IMR-90 (cell line): ENCODE results near the gene DDX6. TPM values are rescaled to one million over a fixed set of nuclear protein-coding genes. Genes with fewer than 3 reads are reported as not detected.
"Not testable (repeated sequence)": the region's sequence is repeated elsewhere in the genome, so short reads cannot be mapped to it uniquely, and the experiment has no call there.

ENCODE experiments used
- ATAC-seq: fragments of 200-7000 bp; cut with Tn5 transposase; 2 replicates; pipeline ENCODE4 v1.9.1; 2020; ENCODE audit warnings: low read depth, mild to moderate bottlenecking, moderate library complexity
- BruUV-seq: library from RNA; stranded (reverse); fragments of 400-500 nt; replicated peaks from 2 replicates; lab custom pipeline; 2021; lab: Mats Ljungman, UMichigan
- CTCF ChIA-PET: fragments of 300-600 bp; formaldehyde crosslinking; extraction: SDS; loops from one replicate; lab custom pipeline; 2021; ENCODE audit warnings: antibody characterized with exemption; lab: Yijun Ruan, JAX
- POLR2A ChIA-PET: fragments of 300-600 bp; sonication (Branson Sonifier 250); formaldehyde crosslinking; loops from one replicate; lab custom pipeline; 2022; ENCODE audit warnings: antibody characterized with exemption; ENCODE audit not compliant: unreplicated experiment; lab: Charles Lee
- DNase-seq: peaks from one replicate; pipeline ENCODE4 v3.0.0; 2013
- H2AFZ ChIP-seq: replicated peaks from 2 replicates; pipeline ENCODE3; 2013; ENCODE audit warnings: low read length, mild to moderate bottlenecking; ENCODE audit not compliant: poor library complexity
- H2AK5ac ChIP-seq: 2 replicates; pipeline ENCODE4 v1.6.1; 2013; ENCODE audit warnings: low read depth, low read length, inconsistent platforms
- H2AK9ac ChIP-seq: replicated peaks from 2 replicates; pipeline ENCODE3; 2013; ENCODE audit warnings: mild to moderate bottlenecking, low read depth, low read length, moderate library complexity; ENCODE audit not compliant: poor library complexity
- H2BK120ac ChIP-seq: 2 replicates; pipeline ENCODE4 v1.6.1; 2013; ENCODE audit warnings: low read depth, low read length, inconsistent platforms
- H2BK15ac ChIP-seq: 3 replicates; pipeline ENCODE4 v1.6.1; 2013; ENCODE audit warnings: low read depth, low read length, inconsistent platforms
- H2BK20ac ChIP-seq: 2 replicates; pipeline ENCODE4 v1.6.1; 2013; ENCODE audit warnings: low read depth, mild to moderate bottlenecking, inconsistent platforms, low read length, moderate library complexity
- H2BK5ac ChIP-seq: 2 replicates; pipeline ENCODE4 v1.6.1; 2013; ENCODE audit warnings: mild to moderate bottlenecking, low read depth, low read length, inconsistent platforms; ENCODE audit not compliant: poor library complexity, severe bottlenecking
- H3K14ac ChIP-seq: replicated peaks from 2 replicates; pipeline ENCODE4 v1.6.1; 2013; ENCODE audit warnings: low read depth, low read length, inconsistent platforms
- H3K18ac ChIP-seq: 2 replicates; pipeline ENCODE4 v1.6.1; 2013; ENCODE audit warnings: low read depth, low read length, control low read depth
- H3K23ac ChIP-seq: 2 replicates; pipeline ENCODE4 v1.6.1; 2013; ENCODE audit warnings: low read depth, low read length, inconsistent platforms
- H3K27ac ChIP-seq: 2 replicates; pipeline ENCODE4 v1.5.1; 2013; ENCODE audit warnings: mild to moderate bottlenecking, control low read depth, low read length; ENCODE audit not compliant: insufficient read depth
- H3K27me3 ChIP-seq: 2 replicates; pipeline ENCODE4 v1.6.1; 2013; ENCODE audit warnings: low read length; ENCODE audit not compliant: control insufficient read depth, insufficient read depth
- H3K36me3 ChIP-seq: 2 replicates; pipeline ENCODE4 v1.6.1; 2013; ENCODE audit warnings: low read length, mixed read lengths; ENCODE audit not compliant: control insufficient read depth, insufficient read depth
- H3K4ac ChIP-seq: 2 replicates; pipeline ENCODE4 v1.6.1; 2013; ENCODE audit warnings: low read depth, low read length, inconsistent platforms
- H3K4me1 ChIP-seq: 2 replicates; pipeline ENCODE4 v1.6.1; 2013; ENCODE audit warnings: low read length, mixed read lengths; ENCODE audit not compliant: control insufficient read depth, insufficient read depth
- H3K4me2 ChIP-seq: 2 replicates; pipeline ENCODE4 v1.6.1; 2013; ENCODE audit warnings: low read depth, mild to moderate bottlenecking, control low read depth, low read length, moderate library complexity
- H3K4me3 ChIP-seq: 2 replicates; pipeline ENCODE4 v1.5.1; 2013; ENCODE audit warnings: low read depth, mild to moderate bottlenecking, control low read depth, low read length, moderate library complexity; ENCODE audit not compliant: insufficient read depth
- H3K56ac ChIP-seq: 2 replicates; pipeline ENCODE4 v1.6.1; 2013; ENCODE audit warnings: low read length, inconsistent platforms; ENCODE audit not compliant: insufficient read depth; ENCODE audit errors: extremely low read depth
- H3K79me1 ChIP-seq, 2 experiments: 2 replicates each; pipeline ENCODE4 v1.6.1; 2013; ENCODE audit warnings: low read length in 2 of 2, inconsistent platforms in 1 of 2, low read depth in 1 of 2
- H3K9ac ChIP-seq: 2 replicates; pipeline ENCODE4 v1.6.1; 2013; ENCODE audit warnings: low read depth, low read length, control low read depth
- H3K9me1 ChIP-seq: 2 replicates; pipeline ENCODE4 v1.6.1; 2013; ENCODE audit warnings: low read length, inconsistent platforms; ENCODE audit not compliant: insufficient read depth
- H3K9me3 ChIP-seq: 2 replicates; pipeline ENCODE4 v1.6.1; 2013; ENCODE audit warnings: low read length; ENCODE audit not compliant: control insufficient read depth, insufficient read depth
- H4K20me1 ChIP-seq: 2 replicates; pipeline ENCODE4 v1.6.1; 2013; ENCODE audit warnings: low read length, inconsistent platforms; ENCODE audit not compliant: insufficient read depth
- H4K5ac ChIP-seq: 2 replicates; pipeline ENCODE4 v1.6.1; 2013; ENCODE audit warnings: mild to moderate bottlenecking, low read depth, low read length, control low read depth
- H4K8ac ChIP-seq, 2 experiments: 2 replicates each; pipeline ENCODE4 v1.6.1; 2013; ENCODE audit warnings: low read depth in 2 of 2, low read length in 2 of 2, control low read depth in 1 of 2, inconsistent platforms in 1 of 2
- H4K91ac ChIP-seq: 2 replicates; pipeline ENCODE4 v1.6.1; 2013; ENCODE audit warnings: low read depth, low read length, inconsistent platforms; ENCODE audit not compliant: insufficient read depth
- WGBS, 2 experiments: methylation state at CpG; one replicate each; pipeline versions ENCODE4 v1.1.5 to v1.1.7; 2013; ENCODE audit warnings: missing lambda C conversion rate in 2 of 2; ENCODE audit not compliant: insufficient read length in 1 of 2; ENCODE audit errors: extremely low coverage in 2 of 2; 5-methylcytosine and 5-hydroxymethylcytosine counted together
- dilution Hi-C: fragments of 300-500 bp; cut with HindIII; formaldehyde crosslinking; loops from one replicate; pipeline ENCODE4 v1.14.3; 2018; ENCODE audit warnings: low sequenced_read_pairs; ENCODE audit not compliant: unreplicated experiment
- in situ Hi-C: fragments of 300-500 bp; cut with MboI; formaldehyde crosslinking; loops from 3 replicates; pipeline ENCODE4 v1.14.3; 2019; ENCODE audit warnings: low sequenced_read_pairs, inconsistent platforms, mixed read lengths
- intact Hi-C: fragments of 100-400 bp; cut with micrococcal nuclease; formaldehyde crosslinking; loops from 2 replicates; pipeline ENCODE4 v1.10.0; 2022
- polyA plus RNA-seq, 3 experiments: library from polyadenylated mRNA; depleted of rRNA; stranded (reverse); fragments of >200 nt; gene quantifications; 2 replicates each; pipeline ENCODE4 v1.2.3, GENCODE V29; 2012; ENCODE audit warnings: low replicate concordance in 1 of 3
- total RNA-seq: library from RNA; depleted of rRNA; stranded (reverse); fragments of >200 nt; gene quantifications from 2 replicates; pipeline ENCODE4 v1.2.3, GENCODE V29; 2012

Gene DDX6
- total and polyA plus RNA-seq, 2 of the 4 experiments (the other 2 are of a cell fraction): 19.2 to 197 TPM

DNA sequence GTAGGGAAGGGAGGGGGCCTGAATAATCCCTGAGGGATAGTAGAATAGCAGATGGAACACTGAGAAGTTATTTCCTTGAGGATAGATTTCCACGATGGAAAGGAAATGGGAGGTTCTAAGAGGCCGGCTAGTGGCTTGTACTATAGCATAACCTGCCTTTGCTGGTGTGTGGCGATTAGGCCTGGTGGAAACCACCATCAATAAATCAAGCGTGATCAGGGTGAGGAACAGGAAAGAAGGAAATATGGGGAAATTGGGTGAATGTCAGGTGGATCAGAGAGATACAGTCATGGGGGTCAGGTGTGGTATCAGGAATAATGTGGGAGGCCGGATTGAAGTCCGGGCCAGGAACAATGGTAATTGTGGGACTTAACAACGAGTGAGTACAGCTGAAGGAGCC is 72.4 kb downstream of the DDX6 start:
- CTCF ChIA-PET, H3K4me2 ChIP-seq, DNase-seq, dilution Hi-C loops, H3K18ac ChIP-seq, H3K36me3 ChIP-seq, H4K20me1 ChIP-seq, H2BK120ac ChIP-seq, H2AFZ ChIP-seq, H3K9me1 ChIP-seq, H3K23ac ChIP-seq, H3K4me3 ChIP-seq, POLR2A ChIA-PET, H2AK9ac ChIP-seq, H2BK20ac ChIP-seq, H3K14ac ChIP-seq, H2BK5ac ChIP-seq, H3K27ac ChIP-seq, H3K56ac ChIP-seq, H3K9ac ChIP-seq, ATAC-seq, in situ Hi-C loops, H3K79me1 ChIP-seq, H3K27me3 ChIP-seq, BruUV-seq, H3K4ac ChIP-seq, H4K91ac ChIP-seq, H3K4me1 ChIP-seq, H4K8ac ChIP-seq, H2AK5ac ChIP-seq, H2BK15ac ChIP-seq, H4K5ac ChIP-seq, H3K9me3 ChIP-seq, intact Hi-C loops: not testable (repeated sequence)
- WGBS, 2 experiments: no CpG with 5 or more reads among the region's 7 CpGs

DNA sequence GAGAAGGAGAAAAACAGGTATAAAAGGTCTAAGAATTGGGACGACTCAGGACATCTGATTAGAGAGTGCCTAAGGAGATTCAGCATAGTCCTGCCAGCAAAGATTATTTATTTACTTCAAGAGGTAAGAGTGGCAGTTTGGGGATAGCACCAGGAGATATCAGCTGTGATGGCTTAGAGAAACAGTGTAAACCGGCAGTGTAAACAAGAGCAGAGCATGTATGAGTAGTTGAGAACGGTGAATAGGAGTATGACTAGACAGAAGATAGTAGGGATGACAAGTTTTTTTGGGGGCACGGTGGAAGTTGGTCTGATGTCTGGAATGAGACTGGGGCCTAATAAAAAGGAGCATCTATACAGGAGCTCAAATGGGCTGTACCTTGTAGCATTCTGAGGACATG is 73.2 kb downstream of the DDX6 start:
- H2AK9ac ChIP-seq, intact Hi-C loops, H2AK5ac ChIP-seq, H2AFZ ChIP-seq, H3K14ac ChIP-seq, H2BK120ac ChIP-seq, H3K9me1 ChIP-seq, H3K23ac ChIP-seq, H3K4ac ChIP-seq, H4K20me1 ChIP-seq, H3K4me1 ChIP-seq, H3K18ac ChIP-seq, H3K27ac ChIP-seq, BruUV-seq, H3K9ac ChIP-seq, CTCF ChIA-PET, dilution Hi-C loops, H3K79me1 ChIP-seq, H3K9me3 ChIP-seq, H3K36me3 ChIP-seq, POLR2A ChIA-PET, H2BK20ac ChIP-seq, H2BK15ac ChIP-seq, H4K8ac ChIP-seq, H3K27me3 ChIP-seq, ATAC-seq, H4K91ac ChIP-seq, H3K4me2 ChIP-seq, H3K4me3 ChIP-seq, H4K5ac ChIP-seq, H3K56ac ChIP-seq, in situ Hi-C loops, H2BK5ac ChIP-seq, DNase-seq: not testable (repeated sequence)
- WGBS, 2 experiments: 38% methylated on average over 3 of the region's 4 CpGs; no CpG with 5 or more reads in 1 of the 2 experiments
